Measurements from ENCODE around the gene ANGPT4.

DNA sequence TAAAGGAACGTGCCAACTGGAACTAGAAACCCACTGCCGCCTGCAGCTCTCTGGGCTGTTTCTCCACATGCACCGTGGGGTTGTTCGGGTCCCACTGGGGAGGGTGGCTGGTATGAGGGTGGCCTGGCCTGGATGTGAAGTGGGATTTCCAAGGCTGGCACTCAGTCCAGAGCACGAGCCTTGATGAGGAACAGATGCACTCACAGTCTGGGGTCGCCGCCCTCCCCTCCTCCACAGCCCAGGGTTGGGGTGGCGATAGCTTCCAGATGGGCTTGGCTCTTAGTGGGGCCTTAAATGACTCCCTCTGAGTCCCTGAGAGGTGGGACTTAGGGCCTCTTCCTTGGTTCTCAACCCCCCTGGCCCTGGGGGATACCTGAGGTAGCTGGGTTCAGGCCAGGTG lies 30.7 kb upstream of the ANGPT4 start:
- TF ChIP-seq, protein P1, sequence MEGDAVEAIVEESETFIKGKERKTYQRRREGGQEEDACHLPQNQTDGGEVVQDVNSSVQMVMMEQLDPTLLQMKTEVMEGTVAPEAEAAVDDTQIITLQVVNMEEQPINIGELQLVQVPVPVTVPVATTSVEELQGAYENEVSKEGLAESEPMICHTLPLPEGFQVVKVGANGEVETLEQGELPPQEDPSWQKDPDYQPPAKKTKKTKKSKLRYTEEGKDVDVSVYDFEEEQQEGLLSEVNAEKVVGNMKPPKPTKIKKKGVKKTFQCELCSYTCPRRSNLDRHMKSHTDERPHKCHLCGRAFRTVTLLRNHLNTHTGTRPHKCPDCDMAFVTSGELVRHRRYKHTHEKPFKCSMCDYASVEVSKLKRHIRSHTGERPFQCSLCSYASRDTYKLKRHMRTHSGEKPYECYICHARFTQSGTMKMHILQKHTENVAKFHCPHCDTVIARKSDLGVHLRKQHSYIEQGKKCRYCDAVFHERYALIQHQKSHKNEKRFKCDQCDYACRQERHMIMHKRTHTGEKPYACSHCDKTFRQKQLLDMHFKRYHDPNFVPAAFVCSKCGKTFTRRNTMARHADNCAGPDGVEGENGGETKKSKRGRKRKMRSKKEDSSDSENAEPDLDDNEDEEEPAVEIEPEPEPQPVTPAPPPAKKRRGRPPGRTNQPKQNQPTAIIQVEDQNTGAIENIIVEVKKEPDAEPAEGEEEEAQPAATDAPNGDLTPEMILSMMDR (IDR thresholded peaks at IDR 0.05), result no peak
- no peak for TF ChIP-seq EZH2phosphoT487 (IDR thresholded peaks at IDR 0.05)
- no peak for TF ChIP-seq EZH2 (IDR thresholded peaks at IDR 0.05)

Measured in neural progenitor cell (in vitro differentiated cells).